BJ (cell line): ENCODE measurements around the gene TMEM269. TPM values are rescaled to one million over a fixed set of nuclear protein-coding genes. Genes with fewer than 3 reads are reported as not detected.

Experiments
- CTCF ChIA-PET: fragments of 350-600 bp; formaldehyde crosslinking; extraction: SDS; loops from one replicate; lab custom pipeline; 2021; ENCODE audit warnings: antibody characterized with exemption, inconsistent platforms; lab: Yijun Ruan, JAX
- POLR2A ChIA-PET: fragments of 300-600 bp; sonication (Branson Sonifier 250); formaldehyde crosslinking; extraction: SDS; loops from one replicate; lab custom pipeline; 2021; ENCODE audit warnings: antibody characterized with exemption; lab: Charles Lee
- DNase-seq: peaks from one replicate; pipeline ENCODE4 v3.0.0-alpha.2; 2011; ENCODE audit warnings: low read depth
- H3K27me3 ChIP-seq: 2 replicates; pipeline ENCODE4 v1.6.0; 2011; ENCODE audit warnings: low read length; ENCODE audit not compliant: control insufficient read depth, insufficient read depth
- H3K36me3 ChIP-seq: 2 replicates; pipeline ENCODE4 v1.5.1; 2011; ENCODE audit warnings: low read length; ENCODE audit not compliant: control insufficient read depth, insufficient read depth
- H3K4me3 ChIP-seq: 2 replicates; pipeline ENCODE4 v1.5.1; 2011; ENCODE audit warnings: low read depth, mild to moderate bottlenecking, control low read depth, low read length
- polyA plus RNA-seq: library from polyadenylated mRNA; depleted of rRNA; stranded (reverse); fragments of >200 nt; gene quantifications from 2 replicates; pipeline ENCODE4 v1.2.3, GENCODE V29; 2011; rRNA removed
- TF ChIP-seq, protein P1 (sequence below): IDR thresholded peaks from 2 replicates; pipeline ENCODE4 v1.5.1; 2011; ENCODE audit warnings: low read depth, mild to moderate bottlenecking, control low read depth, inconsistent platforms, low read length, moderate library complexity; ENCODE audit not compliant: insufficient read depth

TMEM269 gene
- polyA plus RNA-seq, 1 experiment, result not detected

DNA sequence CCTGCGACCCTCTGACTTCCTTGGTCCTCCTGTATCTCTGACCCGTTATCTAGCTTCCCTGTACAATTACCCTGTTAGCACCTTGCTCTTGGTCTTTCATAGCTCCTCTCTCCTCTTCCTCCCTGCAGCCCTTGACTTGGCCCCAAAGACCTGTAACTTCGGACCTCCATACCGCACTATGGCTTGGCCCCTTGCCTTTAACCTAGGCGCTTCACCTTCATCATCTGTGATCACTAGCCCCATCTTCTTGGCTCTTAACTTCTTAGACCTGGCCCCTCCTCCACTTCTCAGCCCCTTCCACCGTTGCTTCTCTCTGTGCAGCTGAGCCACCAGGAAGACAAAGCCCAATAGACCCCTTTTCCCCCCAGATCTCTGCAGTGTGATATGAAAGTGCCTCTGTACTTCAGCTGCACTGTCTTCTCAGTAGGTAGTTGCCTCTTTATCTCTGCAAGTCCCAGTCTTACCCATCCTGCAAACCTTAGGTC lies 62.4 kb downstream of the TMEM269 start:
- H3K27me3 ChIP-seq, result no peaks in the 10 kb centered on the region
- CTCF ChIA-PET, result interaction anchor here (1.2 to 2.2 kb wide), 5 partner anchors 18 to 228 kb away, joined by 3 to 5 read pairs (median 4); no protein-coding TSS in a partner anchor
- H3K4me3 ChIP-seq, result peak overlapping the region; percentile 62
- H3K36me3 ChIP-seq, result peaks cover 15% of the 10 kb centered on the region
- POLR2A ChIA-PET, result interaction anchor here (1.3 kb wide), 1 partner anchor 30 kb away, joined by 3 read pairs; the partner anchor contains the start of genes ERMAP and SVBP
- no peak for DNase-seq
- TF ChIP-seq, protein P1, sequence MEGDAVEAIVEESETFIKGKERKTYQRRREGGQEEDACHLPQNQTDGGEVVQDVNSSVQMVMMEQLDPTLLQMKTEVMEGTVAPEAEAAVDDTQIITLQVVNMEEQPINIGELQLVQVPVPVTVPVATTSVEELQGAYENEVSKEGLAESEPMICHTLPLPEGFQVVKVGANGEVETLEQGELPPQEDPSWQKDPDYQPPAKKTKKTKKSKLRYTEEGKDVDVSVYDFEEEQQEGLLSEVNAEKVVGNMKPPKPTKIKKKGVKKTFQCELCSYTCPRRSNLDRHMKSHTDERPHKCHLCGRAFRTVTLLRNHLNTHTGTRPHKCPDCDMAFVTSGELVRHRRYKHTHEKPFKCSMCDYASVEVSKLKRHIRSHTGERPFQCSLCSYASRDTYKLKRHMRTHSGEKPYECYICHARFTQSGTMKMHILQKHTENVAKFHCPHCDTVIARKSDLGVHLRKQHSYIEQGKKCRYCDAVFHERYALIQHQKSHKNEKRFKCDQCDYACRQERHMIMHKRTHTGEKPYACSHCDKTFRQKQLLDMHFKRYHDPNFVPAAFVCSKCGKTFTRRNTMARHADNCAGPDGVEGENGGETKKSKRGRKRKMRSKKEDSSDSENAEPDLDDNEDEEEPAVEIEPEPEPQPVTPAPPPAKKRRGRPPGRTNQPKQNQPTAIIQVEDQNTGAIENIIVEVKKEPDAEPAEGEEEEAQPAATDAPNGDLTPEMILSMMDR, result no peak

DNA sequence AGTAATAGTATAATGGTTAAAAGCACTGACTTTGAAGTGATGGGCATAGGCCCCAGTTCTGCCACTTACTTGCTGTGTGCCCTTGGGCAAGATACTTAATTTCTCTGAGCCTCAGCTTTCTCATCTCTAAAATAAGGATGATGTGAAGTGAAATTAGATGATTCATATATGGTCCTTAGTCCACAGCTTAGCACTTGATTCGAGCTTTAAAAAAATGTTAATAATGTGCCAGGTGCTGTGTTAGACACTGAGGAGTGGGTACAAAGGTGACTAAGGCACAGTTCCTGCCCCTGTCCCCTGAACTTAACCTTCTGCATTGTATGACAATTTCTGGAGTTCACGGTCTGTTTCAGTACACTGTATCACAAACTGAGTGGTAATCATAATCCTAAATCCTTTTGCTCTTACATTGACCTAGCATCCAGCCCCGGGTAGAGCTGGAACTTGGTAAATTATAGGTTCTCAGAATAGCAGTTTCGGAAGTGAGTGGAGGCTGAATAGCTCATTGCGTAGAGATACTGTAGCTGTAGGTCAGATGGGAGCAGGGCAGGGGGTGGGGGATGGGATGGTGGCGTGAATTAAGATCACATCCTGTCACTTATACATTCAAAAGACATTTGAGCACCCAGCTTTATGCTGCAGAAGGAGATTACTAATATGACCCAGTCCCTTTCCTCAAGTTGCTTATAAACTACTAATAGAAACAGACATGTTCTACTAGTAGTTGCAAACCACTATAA lies 63.1 kb downstream of the TMEM269 start:
- TF ChIP-seq, protein P1, result no peak
- ChIA-PET POLR2A (interaction anchor here (1.3 kb wide), 1 partner anchor 31 kb away, joined by 3 read pairs; the partner anchor contains the start of genes ERMAP and SVBP), CTCF (interaction anchor here (1.2 to 2.2 kb wide), 2 partner anchors 70 to 227 kb away, joined by 3 to 5 read pairs; no protein-coding TSS in a partner anchor)
- DNase-seq, result no peak
- H3K4me3 ChIP-seq, result no peak overlapping the region
- H3K36me3 ChIP-seq, result peaks cover 13% of the 10 kb centered on the region
- no peaks in the 10 kb centered on the region for H3K27me3 ChIP-seq

DNA sequence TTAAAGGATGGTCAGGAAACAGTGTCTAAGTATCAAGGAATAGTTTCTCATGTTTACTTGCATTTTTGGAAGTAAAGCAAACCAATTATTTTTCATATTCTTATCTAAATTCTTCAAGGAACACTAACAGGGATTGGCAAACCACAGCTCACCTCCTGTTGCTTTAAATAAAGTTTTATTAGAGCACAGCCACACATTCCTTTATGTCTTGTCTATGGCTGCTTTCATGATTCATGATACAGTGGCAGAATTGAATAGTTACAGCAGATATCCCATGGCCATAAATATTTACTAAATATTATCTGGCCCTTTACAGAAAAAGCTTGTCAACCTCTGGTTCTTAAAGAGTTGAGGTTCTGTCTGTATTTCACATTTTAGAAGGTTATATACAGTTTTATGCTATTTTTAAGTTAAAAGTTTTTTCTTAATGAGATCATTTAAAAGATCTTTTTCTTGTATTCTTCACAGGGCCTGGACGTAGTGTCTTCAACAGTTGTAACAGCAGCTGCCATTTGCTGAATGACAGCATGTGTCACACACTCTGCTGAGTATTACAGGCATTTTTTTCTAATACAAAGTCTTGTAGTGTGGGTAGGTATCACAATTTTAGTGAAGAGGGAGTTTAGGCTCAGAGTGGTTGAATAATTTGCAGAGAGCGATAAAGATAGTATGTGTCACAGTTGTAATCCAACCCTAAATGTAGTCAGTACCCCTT lies 64.2 kb downstream of the TMEM269 start:
- ChIA-PET POLR2A (no interaction called here), CTCF (interaction anchor here (0.9 to 1.2 kb wide), 2 partner anchors 14 to 1087 kb away, joined by 3 to 4 read pairs; no protein-coding TSS in a partner anchor)
- Histone ChIP-seq H3K27me3 (no peaks in the 10 kb centered on the region), H3K36me3 (peaks cover 11% of the 10 kb centered on the region), H3K4me3 (no peak overlapping the region)
- no peak for DNase-seq
- TF ChIP-seq, protein P1, result no peak

DNA sequence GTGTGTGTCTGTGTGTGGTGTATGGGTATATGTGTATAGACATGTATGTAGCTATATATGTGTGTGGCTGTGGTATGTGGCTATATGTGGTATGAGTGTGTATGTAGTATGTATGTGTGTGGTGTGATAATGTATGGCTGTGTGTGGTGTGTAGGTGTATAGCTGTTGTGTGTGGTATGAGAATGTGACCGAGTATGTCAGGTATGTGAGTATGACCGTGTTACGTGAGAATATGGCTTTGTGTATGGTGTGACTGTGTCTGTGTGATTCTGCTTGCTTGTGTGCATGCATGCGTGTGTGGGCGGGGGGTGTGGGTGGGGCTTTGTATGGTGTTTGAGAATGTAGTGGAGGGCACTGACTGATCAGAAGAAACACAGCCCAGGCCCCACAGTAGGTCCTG lies 65.2 kb downstream of the TMEM269 start:
- POLR2A ChIA-PET, result no interaction called here
- CTCF ChIA-PET, result interaction anchor here (1.2 kb wide), 1 partner anchor 1086 kb away, joined by 3 read pairs; no protein-coding TSS in a partner anchor
- no peak for DNase-seq
- H3K36me3 ChIP-seq, result peaks cover 11% of the 10 kb centered on the region
- H3K4me3 ChIP-seq, result no peak overlapping the region
- no peaks in the 10 kb centered on the region for H3K27me3 ChIP-seq
- TF ChIP-seq, protein P1, result no peak

Other genes starting within 250 kb of the TMEM269 start
- 20.3 and 37.6 TPM in 2 replicates for gene PPIH, start 126.6 kb upstream of the TMEM269 start, polyA plus RNA-seq
- gene YBX1, start 102.6 kb upstream of the TMEM269 start, polyA plus RNA-seq, result 387 and 486 TPM in 2 replicates
- gene CLDN19, start 44.8 kb upstream of the TMEM269 start, polyA plus RNA-seq, result not detected in 2 replicates
- gene P3H1, start 18.0 kb upstream of the TMEM269 start, polyA plus RNA-seq, result 167 and 228 TPM in 2 replicates
- gene C1orf50, start 17.7 kb upstream of the TMEM269 start, polyA plus RNA-seq, result 2.0 and 4.2 TPM in 2 replicates
- gene ERMAP, start 32.1 kb downstream of the TMEM269 start, polyA plus RNA-seq, result 24.4 and 26.5 TPM in 2 replicates
- 10.5 and 20.2 TPM in 2 replicates for gene SVBP, start 32.4 kb downstream of the TMEM269 start, polyA plus RNA-seq
- gene ZNF691, start 61.6 kb downstream of the TMEM269 start, polyA plus RNA-seq, result 4.8 and 5.6 TPM in 2 replicates
- 100 and 193 TPM in 2 replicates for gene SLC2A1, start 173.9 kb downstream of the TMEM269 start, polyA plus RNA-seq